Astrocyte of the cerebellum (primary cell): Measurements from ENCODE around the gene DCUN1D3.

Experiments used
- DNase-seq: peaks from one replicate; pipeline ENCODE4 v3.0.0-alpha.2; 2011; ENCODE audit warnings: low read depth
- H3K4me3 ChIP-seq: 2 replicates; pipeline ENCODE4 v1.5.1; 2011; ENCODE audit warnings: mild to moderate bottlenecking, low read depth, low read length, moderate library complexity
- CTCF ChIP-seq: IDR thresholded peaks from 2 replicates; pipeline ENCODE4 v1.5.1; 2012; ENCODE audit warnings: low read length, low read depth, moderate library complexity, mild to moderate bottlenecking; ENCODE audit errors: missing control alignments
- in situ Hi-C: cut with HindIII; loops from 2 replicates; pipeline ENCODE4 v1.10.0; 2017; ENCODE audit warnings: low sequenced_read_pairs

DCUN1D3 gene

GRCh38 chr16:20833086-20833485 lies 67.1 kb downstream of the DCUN1D3 start:
- H3K4me3 ChIP-seq = no peak overlapping the region
- in situ Hi-C loops = no loop called here
- DNase-seq = no peak
- no peak for TF ChIP-seq CTCF

- H3K4me3 ChIP-seq = no peak overlapping the region
- in situ Hi-C loops = no loop called here
- TF ChIP-seq CTCF = no peak
- DNase-seq = no peak
These were observed 69.8 kb downstream of the DCUN1D3 start for GRCh38 chr16:20830372-20830771.

GRCh38 chr16:20829536-20829935 lies 70.6 kb downstream of the DCUN1D3 start:
- H3K4me3 ChIP-seq = no peak overlapping the region
- in situ Hi-C loops = no loop called here
- DNase-seq = no peak
- TF ChIP-seq CTCF = no peak

- in situ Hi-C loops = no loop called here
- no peak for DNase-seq
- no peak for TF ChIP-seq CTCF
- no peak overlapping the region for H3K4me3 ChIP-seq
These were observed 74.1 kb downstream of the DCUN1D3 start for GRCh38 chr16:20826039-20826566.

- DNase-seq = no peak
- in situ Hi-C loops = no loop called here
- no peak overlapping the region for H3K4me3 ChIP-seq
- no peak for TF ChIP-seq CTCF
These were observed 77.4 kb downstream of the DCUN1D3 start for GRCh38 chr16:20822521-20823325.

GRCh38 chr16:20821682-20822081 lies 78.5 kb downstream of the DCUN1D3 start:
- no peak for DNase-seq
- H3K4me3 ChIP-seq = no peak overlapping the region
- no peak for TF ChIP-seq CTCF
- in situ Hi-C loops = no loop called here
